ENCODE measurements around the gene OCA2.
"Not testable (repeated sequence)": the region's sequence is repeated elsewhere in the genome, so short reads cannot be mapped to it uniquely, and the experiment has no call there.

OCA2 gene

DNA sequence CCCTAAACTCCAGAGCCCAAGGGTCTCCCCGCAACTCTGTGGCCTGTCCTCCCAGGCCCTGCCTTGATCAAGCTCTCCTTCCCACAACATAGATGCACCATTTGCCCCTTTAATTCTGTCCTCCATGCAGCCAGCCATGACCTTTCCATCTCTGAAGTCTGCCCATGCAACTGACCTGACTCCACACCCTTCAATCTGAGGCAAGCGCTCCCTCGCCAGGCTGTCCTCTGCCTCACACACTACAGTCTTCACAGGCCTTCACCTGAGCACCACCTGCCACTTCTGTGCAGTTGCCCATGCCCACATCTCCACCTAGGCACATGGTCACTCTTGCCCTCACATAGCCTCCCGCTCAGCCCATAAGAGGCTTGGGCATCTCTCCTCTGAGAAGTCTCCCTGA lies 244.0 kb downstream of the OCA2 start:
- POLR2A ChIA-PET (ENCODE audit: low non-redundant PET), result no interaction called here
- no peak overlapping the region for H3K27ac ChIP-seq
- TF ChIP-seq, protein P1, sequence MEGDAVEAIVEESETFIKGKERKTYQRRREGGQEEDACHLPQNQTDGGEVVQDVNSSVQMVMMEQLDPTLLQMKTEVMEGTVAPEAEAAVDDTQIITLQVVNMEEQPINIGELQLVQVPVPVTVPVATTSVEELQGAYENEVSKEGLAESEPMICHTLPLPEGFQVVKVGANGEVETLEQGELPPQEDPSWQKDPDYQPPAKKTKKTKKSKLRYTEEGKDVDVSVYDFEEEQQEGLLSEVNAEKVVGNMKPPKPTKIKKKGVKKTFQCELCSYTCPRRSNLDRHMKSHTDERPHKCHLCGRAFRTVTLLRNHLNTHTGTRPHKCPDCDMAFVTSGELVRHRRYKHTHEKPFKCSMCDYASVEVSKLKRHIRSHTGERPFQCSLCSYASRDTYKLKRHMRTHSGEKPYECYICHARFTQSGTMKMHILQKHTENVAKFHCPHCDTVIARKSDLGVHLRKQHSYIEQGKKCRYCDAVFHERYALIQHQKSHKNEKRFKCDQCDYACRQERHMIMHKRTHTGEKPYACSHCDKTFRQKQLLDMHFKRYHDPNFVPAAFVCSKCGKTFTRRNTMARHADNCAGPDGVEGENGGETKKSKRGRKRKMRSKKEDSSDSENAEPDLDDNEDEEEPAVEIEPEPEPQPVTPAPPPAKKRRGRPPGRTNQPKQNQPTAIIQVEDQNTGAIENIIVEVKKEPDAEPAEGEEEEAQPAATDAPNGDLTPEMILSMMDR (conservative IDR thresholded peaks at IDR 0.05; ENCODE audit: low read depth), result no peak
- no peak for DNase-seq (ENCODE audit: low spot score)
- CTCF ChIA-PET, result interaction anchor here (0.6 kb wide), 1 partner anchor 322 kb away, joined by 5 read pairs; no protein-coding TSS in a partner anchor

DNA sequence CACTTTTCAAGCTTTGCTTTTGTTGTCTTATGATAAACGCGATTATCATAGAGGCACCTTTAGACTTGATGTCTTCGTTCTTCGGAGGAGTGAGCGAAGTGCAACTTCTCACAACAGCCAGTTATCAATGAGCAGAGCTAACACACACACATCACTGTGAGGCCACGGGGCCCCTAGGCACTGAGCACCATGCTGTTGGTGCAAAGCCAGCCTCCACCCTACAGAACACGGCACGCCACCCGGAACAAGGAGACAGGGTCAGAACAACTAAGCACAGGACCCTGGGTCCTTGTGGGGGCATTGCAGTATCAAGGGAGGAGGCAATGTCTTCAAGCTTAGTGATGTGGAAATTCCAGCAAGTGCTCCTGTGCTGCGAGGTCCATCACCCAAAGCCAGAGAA lies 244.5 kb downstream of the OCA2 start:
- H3K27ac ChIP-seq, result no peak overlapping the region
- ChIA-PET CTCF (no interaction called here), POLR2A (ENCODE audit: low non-redundant PET) (no interaction called here)
- no peak for DNase-seq (ENCODE audit: low spot score)
- TF ChIP-seq, protein P1 (conservative IDR thresholded peaks at IDR 0.05; ENCODE audit: low read depth), result no peak

DNA sequence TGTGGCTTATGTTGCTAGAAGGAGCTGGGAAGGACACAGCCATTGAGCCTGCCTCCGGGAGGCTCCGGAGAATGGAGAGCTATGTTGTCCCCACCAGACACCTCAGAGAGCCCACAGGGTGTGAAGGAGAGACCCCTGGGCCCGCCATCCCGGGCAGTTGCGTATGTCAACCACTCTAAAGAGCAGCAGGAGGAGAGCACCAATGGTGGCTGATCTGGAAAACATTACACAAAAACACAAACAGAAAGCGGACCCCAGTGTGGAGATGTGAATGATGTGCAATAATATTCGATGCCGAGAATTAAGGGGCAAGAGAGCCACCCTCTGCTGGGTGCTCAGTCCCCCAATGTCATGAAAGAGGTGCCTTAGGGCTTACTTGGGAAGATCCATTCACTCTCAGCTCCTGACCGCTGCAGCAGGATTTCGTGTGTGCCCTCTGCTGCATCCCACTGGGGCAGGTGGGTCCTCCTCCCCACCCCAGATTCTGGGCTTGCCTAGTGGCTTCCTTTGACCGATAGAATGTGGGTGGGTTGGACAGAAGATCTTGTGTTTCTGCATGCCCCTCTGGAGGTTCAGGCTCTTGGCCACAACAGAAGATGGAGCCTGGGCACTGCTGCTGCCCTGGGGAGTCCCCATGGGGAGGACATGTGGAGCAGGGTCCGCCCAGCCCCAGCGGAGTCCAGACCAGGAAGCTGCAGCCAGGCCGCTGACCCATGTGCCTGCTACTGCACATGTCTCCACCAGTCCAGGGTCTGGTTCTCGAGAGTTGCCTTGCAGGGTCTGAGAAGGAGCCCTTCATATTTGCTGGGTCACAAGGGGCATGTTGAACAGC lies 245.3 kb downstream of the OCA2 start:
- ChIA-PET POLR2A (ENCODE audit: low non-redundant PET) (no interaction called here), CTCF (no interaction called here)
- TF ChIP-seq, protein P1 (conservative IDR thresholded peaks at IDR 0.05; ENCODE audit: low read depth), result no peak
- no peak overlapping the region for H3K27ac ChIP-seq
- no peak for DNase-seq (ENCODE audit: low spot score)

DNA sequence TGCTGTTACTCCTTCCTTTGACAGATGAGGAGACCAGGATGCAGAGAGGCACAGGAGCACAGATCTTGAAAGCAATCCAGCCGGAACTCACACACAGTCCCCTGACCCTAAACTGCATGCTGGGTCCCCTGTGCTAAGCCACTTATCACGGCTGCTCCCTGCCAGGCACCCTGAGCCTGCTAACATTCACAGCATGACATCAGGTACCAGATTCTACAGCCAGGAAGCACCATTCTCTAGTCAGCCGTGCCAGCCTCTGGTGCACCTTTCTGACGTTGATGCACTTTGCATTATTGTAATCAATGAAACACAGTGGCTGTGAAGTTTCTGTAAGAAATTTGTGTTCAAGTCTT lies 247.3 kb downstream of the OCA2 start:
- H3K27ac ChIP-seq, result no peak overlapping the region
- POLR2A ChIA-PET (ENCODE audit: low non-redundant PET), result no interaction called here
- CTCF ChIA-PET, result no interaction called here
- TF ChIP-seq, protein P1 (conservative IDR thresholded peaks at IDR 0.05; ENCODE audit: low read depth), result no peak
- DNase-seq (ENCODE audit: low spot score), result no peak

DNA sequence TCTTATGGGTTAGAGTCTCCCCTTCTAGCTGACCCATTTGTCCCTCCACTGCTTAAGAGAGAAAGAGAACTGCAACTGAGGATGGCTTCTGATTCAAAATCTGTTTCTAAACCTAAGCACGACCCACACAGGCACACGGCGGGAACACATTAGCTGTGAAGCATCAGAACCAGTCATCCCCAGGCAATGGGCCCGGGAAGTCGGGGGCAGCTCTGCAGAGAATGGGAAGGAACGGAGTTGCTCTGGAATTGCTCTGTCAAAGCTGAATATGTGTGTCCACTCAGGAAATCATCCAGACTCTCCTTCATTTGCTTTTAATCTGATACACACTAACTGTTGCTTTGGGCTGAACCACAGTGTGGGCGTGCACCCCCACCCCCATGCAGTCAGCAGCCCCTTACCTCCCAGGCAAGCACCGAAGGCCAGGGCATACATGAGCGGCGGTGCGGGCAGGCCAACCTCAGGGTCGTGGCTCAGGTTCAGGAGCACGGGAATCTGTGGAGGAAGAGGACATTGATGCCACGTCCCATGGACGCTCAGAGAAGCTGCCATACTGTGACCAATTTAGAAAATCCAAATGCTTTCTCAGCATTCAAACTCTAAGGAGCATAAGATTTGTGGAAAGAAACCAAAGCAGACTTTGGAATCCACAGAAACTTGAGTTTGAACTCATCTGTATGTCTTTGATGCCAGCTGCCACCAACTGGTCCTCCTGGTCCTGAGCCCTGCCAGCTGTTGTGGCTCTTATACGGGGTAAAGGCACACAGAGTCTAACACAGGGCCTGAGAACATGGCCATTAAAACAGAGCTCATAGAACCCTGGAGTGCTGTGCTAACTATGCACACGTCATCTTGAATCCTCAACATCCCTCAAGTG lies 247.9 kb downstream of the OCA2 start:
- TF ChIP-seq, protein P1 (conservative IDR thresholded peaks at IDR 0.05; ENCODE audit: low read depth), result no peak

DNA sequence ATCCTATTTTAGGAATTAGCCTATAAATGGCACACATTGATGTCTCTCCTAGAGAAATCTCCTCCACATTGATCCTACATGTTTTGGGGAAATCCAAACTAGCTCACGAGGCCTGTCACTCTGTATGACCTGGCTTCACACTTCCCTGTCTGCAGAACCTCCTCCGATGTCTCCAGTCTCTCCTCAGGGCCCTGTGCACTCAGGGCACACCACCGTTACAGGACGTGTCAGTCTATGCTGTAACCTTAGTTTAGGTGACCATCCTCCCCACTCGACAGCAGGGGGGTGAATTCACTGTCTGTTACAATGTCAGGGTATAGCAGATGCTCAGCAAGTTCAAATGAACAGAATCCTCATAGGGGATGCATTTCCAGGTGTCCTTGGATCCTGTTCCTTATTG lies 249.1 kb downstream of the OCA2 start:
- POLR2A ChIA-PET (ENCODE audit: low non-redundant PET), result interaction anchor here (0.6 kb wide), 1 partner anchor 36 kb away, joined by 3 read pairs; no protein-coding TSS in a partner anchor
- DNase-seq (ENCODE audit: low spot score), result no peak
- no peak overlapping the region for H3K27ac ChIP-seq
- CTCF ChIA-PET, result interaction anchor here (0.6 kb wide), 1 partner anchor 15 kb away, joined by 7 read pairs; no protein-coding TSS in a partner anchor
- TF ChIP-seq, protein P1 (conservative IDR thresholded peaks at IDR 0.05; ENCODE audit: low read depth), result no peak

More for the DNA sequence above, 247.9 kb downstream of the OCA2 start:
- no peak for DNase-seq (ENCODE audit: low spot score)
- POLR2A ChIA-PET (ENCODE audit: low non-redundant PET), result no interaction called here
- CTCF ChIA-PET, result no interaction called here
- no peak overlapping the region for H3K27ac ChIP-seq

GRCh38 chr15:27848936-27849335 lies 250.2 kb downstream of the OCA2 start:
- DNase-seq (ENCODE audit: low spot score); H3K27ac ChIP-seq; CTCF ChIA-PET; POLR2A ChIA-PET (ENCODE audit: low non-redundant PET): not testable (repeated sequence)

All from RWPE1 (cell line).